SK-N-SH (cell line): Measurements from ENCODE around the gene TUFT1.

Experiments used
- EP300 ChIP-seq, 2 experiments: IDR thresholded peaks; 2 replicates each; pipeline versions ENCODE4 v1.4.0 to v1.6.1; 2012; ENCODE audit warnings: borderline replicate concordance in 1 of 2, low read depth in 1 of 2, low read length in 1 of 2
- EZH2phosphoT487 ChIP-seq: fragments of 200-600 bp; sonication (generic); IDR thresholded peaks from 2 replicates; pipeline ENCODE4 v1.6.1; 2017; ENCODE audit warnings: low read depth, mixed run types, mild to moderate bottlenecking, antibody characterized with exemption, moderate library complexity, borderline replicate concordance
- SMC3 ChIP-seq: IDR thresholded peaks from 2 replicates; pipeline ENCODE4 v1.6.1; 2012; ENCODE audit warnings: low read depth, low read length, improper control_type of control experiment
- TF ChIP-seq, protein P1 (sequence below): fragments of 200-600 bp; sonication (generic); IDR thresholded peaks from 2 replicates; pipeline ENCODE4 v1.6.1; 2017; ENCODE audit warnings: antibody characterized with exemption, mild to moderate bottlenecking, moderate library complexity

DNA sequence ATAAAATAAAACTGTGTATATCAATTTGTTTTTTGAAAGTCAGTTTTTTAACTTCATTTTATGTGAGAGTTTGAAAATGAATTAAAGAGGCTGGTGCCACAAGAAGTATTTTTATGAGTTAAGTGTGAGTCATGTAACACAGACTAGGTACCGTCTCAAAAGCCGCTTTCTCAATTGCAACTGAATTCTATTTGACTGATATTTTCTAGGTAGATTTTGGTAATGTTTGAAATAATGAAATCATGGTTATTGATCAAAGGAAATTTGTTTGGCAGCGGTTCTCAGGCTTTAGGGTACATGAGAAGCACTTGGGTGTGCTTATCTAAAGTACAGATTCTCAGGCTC is 76.4 kb downstream of the TUFT1 start:
- TF ChIP-seq SMC3 = no peak
- TF ChIP-seq, protein P1, sequence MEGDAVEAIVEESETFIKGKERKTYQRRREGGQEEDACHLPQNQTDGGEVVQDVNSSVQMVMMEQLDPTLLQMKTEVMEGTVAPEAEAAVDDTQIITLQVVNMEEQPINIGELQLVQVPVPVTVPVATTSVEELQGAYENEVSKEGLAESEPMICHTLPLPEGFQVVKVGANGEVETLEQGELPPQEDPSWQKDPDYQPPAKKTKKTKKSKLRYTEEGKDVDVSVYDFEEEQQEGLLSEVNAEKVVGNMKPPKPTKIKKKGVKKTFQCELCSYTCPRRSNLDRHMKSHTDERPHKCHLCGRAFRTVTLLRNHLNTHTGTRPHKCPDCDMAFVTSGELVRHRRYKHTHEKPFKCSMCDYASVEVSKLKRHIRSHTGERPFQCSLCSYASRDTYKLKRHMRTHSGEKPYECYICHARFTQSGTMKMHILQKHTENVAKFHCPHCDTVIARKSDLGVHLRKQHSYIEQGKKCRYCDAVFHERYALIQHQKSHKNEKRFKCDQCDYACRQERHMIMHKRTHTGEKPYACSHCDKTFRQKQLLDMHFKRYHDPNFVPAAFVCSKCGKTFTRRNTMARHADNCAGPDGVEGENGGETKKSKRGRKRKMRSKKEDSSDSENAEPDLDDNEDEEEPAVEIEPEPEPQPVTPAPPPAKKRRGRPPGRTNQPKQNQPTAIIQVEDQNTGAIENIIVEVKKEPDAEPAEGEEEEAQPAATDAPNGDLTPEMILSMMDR = no peak
- TF ChIP-seq EP300 (IDR thresholded peaks at IDR 0.05; ENCODE audit: borderline replicate concordance in 1 of 2, low read depth in 1 of 2, low read length in 1 of 2) = no peak
- no peak for TF ChIP-seq EZH2phosphoT487
